Esophagus squamous epithelium (tissue), 5 donors: ENCODE measurements around the gene HYPK. TPM values are rescaled to one million over a fixed set of nuclear protein-coding genes. Genes with fewer than 3 reads are reported as not detected.

ENCODE experiments used
- DNase-seq: peaks from one replicate; lab custom pipeline; 2025; lab: John Stamatoyannopoulos, UW
- H3K27ac ChIP-seq, 4 donors: fragments of 200-600 bp; sonication (generic); one replicate each; pipeline ENCODE4 v1.5.1; 2016 to 2019; ENCODE audit warnings: mild to moderate bottlenecking in 1 of 4
- H3K27me3 ChIP-seq, 4 donors: fragments of 200-600 bp; sonication (generic); 1 replicate in 3 of 4; 2 replicates in 1 of 4; pipeline versions ENCODE4 v1.5.1 to v1.6.0; 2017 to 2021; ENCODE audit warnings: antibody characterized with exemption in 1 of 4
- H3K36me3 ChIP-seq, 3 donors: fragments of 200-600 bp; sonication (generic); one replicate each; pipeline ENCODE4 v1.5.1; 2016 to 2019
- H3K4me1 ChIP-seq, 3 donors: fragments of 200-600 bp; sonication (generic); one replicate each; pipeline ENCODE4 v1.5.1; 2017 to 2019
- H3K4me3 ChIP-seq, 4 donors: fragments of 200-600 bp; sonication (generic); 1 replicate in 3 of 4; 2 replicates in 1 of 4; pipeline ENCODE4 v1.5.1; 2016 to 2019; ENCODE audit warnings: mild to moderate bottlenecking in 2 of 4, moderate library complexity in 1 of 4
- H3K9me3 ChIP-seq, 3 donors: fragments of 200-600 bp; sonication (generic); one replicate each; pipeline ENCODE4 v1.5.1; 2016 to 2019
- POLR2A ChIP-seq, 4 donors: fragments of 450-650 bp; IDR thresholded peaks; one replicate each; pipeline ENCODE4 v1.6.1; 2017; ENCODE audit warnings: antibody characterized with exemption in 4 of 4, mild to moderate bottlenecking in 4 of 4, moderate library complexity in 3 of 4
- WGBS, 2 donors: methylation state at CpG; one replicate each; pipeline ENCODE4 v1.1.5; 2018; 5-methylcytosine and 5-hydroxymethylcytosine counted together
- intact Hi-C: fragments of 100-400 bp; cut with DNase I; formaldehyde crosslinking; loops from one replicate; pipeline ENCODE4 v1.15.0; 2022
- total RNA-seq, 4 donors: library from RNA; depleted of rRNA; stranded (reverse); fragments of >200 nt; gene quantifications; one replicate each; pipeline ENCODE4 v1.1.0, GENCODE V29; 2016
- TF ChIP-seq, protein P1 (sequence below), 6 experiments: fragments of 450-650 bp in 4 of 6; fragments of 200-600 bp in 2 of 6; sonication (generic) in 2 of 6; IDR thresholded peaks; one replicate each; pipeline ENCODE4 v1.5.1; 2016 to 2019; ENCODE audit warnings: antibody characterized with exemption in 6 of 6, mild to moderate bottlenecking in 4 of 6, moderate library complexity in 4 of 6
- donor health status: DM: yes; HTN: yes; CAD: no.

HYPK gene, protein sequence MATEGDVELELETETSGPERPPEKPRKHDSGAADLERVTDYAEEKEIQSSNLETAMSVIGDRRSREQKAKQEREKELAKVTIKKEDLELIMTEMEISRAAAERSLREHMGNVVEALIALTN
- 1 to 10 TPM; 2.0 to 9.3 (median 5.8) TPM for total RNA-seq

DNA sequence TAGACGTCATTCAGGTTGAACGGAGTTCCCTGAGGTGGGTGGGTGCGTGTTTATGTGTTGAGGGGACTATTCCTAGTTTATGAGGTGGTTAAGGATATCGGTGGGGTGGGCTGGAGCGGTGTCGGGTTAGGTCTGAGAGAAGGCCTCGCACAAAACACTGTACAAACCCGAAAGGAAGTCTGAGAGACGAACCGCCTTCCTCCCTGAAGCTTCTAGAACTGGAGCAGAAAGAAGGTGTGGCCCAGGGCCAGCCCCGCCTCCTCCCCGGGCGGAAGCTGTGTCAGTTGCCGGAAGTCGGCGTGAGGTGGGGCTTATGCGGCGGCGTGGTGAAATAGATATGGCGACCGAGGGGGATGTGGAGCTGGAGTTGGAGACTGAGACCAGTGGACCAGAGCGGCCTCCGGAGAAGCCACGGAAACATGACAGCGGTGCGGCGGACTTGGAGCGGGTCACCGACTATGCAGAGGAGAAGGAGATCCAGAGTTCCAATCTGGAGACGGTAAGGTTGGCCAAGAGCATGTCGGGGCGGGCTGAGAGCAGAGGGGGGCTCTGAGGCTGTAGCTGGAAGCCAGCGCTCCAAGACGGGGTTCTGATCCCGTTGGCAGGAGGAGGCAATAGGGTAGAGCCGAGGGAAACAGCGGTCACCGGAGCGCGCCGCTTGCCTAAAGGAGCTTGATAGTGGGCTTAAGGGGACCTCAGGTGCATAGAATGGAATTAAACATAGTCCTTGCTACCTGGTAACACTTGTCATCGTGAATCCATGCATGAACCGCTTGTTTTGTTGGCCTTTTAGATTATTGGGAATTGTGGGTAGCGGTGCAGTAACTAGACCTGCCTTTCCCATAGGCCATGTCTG, at the start of gene HYPK:
HYPK (plus strand) TSS at position 314 of the 856 bp plus-strand sequence; CDS start at position 338, 24 bp downstream.
- peak; percentile 74 for DNase-seq
- Histone ChIP-seq H3K4me1 (peaks cover 23 to 62% (median 25%) of the 10 kb centered on the region in 3 donors), H3K27me3 (no peaks in the 10 kb centered on the region), H3K9me3 (no peaks in the 10 kb centered on the region), H3K36me3 (peaks cover 12 to 79% (median 16%) of the 10 kb centered on the region in 3 donors), H3K4me3 (peak within 1 kb of the TSS; percentile 79 to 86 (median 82)), H3K27ac (peak within 1 kb of the TSS; percentile 89 to 94 (median 94))
- intact Hi-C loops = no loop called here
- 2 to 4% methylated on average over 40 to 44 of the region's 44 CpGs for WGBS, 2 donors
- peak in 3 of 4 donors; percentile 35 to 75 (median 68) for TF ChIP-seq POLR2A (IDR thresholded peaks at IDR 0.05)
- TF ChIP-seq, protein P1, sequence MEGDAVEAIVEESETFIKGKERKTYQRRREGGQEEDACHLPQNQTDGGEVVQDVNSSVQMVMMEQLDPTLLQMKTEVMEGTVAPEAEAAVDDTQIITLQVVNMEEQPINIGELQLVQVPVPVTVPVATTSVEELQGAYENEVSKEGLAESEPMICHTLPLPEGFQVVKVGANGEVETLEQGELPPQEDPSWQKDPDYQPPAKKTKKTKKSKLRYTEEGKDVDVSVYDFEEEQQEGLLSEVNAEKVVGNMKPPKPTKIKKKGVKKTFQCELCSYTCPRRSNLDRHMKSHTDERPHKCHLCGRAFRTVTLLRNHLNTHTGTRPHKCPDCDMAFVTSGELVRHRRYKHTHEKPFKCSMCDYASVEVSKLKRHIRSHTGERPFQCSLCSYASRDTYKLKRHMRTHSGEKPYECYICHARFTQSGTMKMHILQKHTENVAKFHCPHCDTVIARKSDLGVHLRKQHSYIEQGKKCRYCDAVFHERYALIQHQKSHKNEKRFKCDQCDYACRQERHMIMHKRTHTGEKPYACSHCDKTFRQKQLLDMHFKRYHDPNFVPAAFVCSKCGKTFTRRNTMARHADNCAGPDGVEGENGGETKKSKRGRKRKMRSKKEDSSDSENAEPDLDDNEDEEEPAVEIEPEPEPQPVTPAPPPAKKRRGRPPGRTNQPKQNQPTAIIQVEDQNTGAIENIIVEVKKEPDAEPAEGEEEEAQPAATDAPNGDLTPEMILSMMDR (IDR thresholded peaks at IDR 0.05) = no peak

DNA sequence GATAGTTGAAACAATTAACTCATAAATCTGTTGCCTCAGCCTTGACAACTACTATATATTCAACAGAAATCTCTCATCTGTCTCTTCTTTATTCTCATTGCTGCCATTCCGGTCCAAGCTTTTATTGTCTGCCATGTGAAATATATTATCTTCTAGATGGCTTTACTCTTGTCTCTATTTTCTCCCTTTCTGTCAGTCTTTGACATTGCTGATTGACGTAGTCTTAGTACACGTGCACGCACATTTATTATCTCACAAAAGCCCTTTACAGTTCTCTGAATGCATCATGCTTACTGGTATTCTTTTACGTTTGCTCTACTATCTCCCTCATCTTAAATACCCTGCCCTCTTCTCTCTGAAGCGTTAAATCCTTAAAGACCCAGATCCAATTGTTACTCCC, 48.5 kb upstream of the HYPK start:
- Histone ChIP-seq H3K4me3 (no peak overlapping the region), H3K4me1 (peaks cover 28 to 54% (median 30%) of the 10 kb centered on the region in 3 donors), H3K36me3 (peaks cover 4 to 57% (median 10%) of the 10 kb centered on the region in 3 donors), H3K27me3 (no peaks in the 10 kb centered on the region), H3K9me3 (no peaks in the 10 kb centered on the region), H3K27ac (no peak overlapping the region)
- TF ChIP-seq POLR2A (IDR thresholded peaks at IDR 0.05) = no peak
- TF ChIP-seq, protein P1 (IDR thresholded peaks at IDR 0.05) = no peak
- no peak for DNase-seq
- WGBS, 2 donors = 85 to 90% methylated on average over 6 of the region's 6 CpGs
- intact Hi-C loops = no loop called here

DNA sequence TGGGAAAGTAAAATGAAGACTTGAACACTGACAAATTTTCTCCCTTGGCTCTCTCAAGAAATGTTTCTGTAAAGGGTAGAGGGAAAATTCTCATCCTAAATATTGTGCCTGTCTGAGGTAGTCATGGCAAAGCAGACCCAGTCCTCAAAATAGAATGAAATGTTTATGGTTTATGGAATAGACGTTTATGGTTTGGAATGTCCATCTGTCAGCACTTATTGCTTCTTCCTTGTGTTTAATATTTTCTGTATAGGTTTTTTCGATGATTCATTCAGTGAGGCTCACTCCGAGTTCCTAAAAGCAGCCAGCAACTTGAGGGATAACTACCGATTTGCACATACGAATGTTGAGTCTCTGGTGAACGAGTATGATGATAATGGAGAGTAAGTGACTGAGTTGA, 37.6 kb upstream of the HYPK start:
- no peak overlapping the region for H3K4me3 ChIP-seq
- TF ChIP-seq POLR2A (IDR thresholded peaks at IDR 0.05) = no peak
- TF ChIP-seq, protein P1 (IDR thresholded peaks at IDR 0.05) = no peak
- no peaks in the 10 kb centered on the region for H3K4me1 ChIP-seq
- intact Hi-C loops = no loop called here
- no peak for DNase-seq
- H3K27me3 ChIP-seq = no peaks in the 10 kb centered on the region
- peaks cover 12 to 100% (median 34%) of the 10 kb centered on the region in 3 donors for H3K36me3 ChIP-seq
- no peaks in the 10 kb centered on the region for H3K9me3 ChIP-seq
- 55 to 62% methylated on average over 6 of the region's 6 CpGs for WGBS, 2 donors
- no peak overlapping the region for H3K27ac ChIP-seq

DNA sequence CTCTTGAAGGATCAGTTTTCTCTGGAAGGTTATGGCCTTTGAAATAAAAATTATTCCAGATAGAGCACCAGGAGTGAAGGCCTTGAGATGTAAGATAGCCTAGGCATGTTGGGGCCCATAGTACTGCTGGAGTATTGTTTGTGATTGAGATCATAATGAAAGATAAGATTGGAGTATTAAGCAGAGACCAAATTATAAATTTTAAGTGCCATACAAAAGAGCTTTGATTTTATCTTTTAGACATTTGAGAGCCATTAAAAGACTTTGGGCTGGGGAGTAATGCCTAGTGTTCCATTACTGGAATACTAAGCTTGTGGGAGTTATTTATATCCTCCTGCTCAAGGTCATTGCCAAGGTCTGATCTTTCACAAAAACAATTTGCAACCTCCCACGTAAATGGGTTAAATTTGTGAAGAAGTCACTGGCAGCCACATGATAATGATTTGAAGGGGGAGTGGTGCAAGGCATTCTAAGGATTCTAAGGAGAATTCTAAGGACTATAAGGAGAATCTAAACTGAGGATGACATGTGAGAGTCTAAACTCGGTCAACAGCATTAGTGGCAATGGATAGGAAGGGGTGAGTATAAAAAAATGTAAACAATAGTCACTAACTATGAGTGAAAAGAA, 36.5 kb upstream of the HYPK start:
- Histone ChIP-seq H3K9me3 (no peaks in the 10 kb centered on the region), H3K36me3 (peaks cover 12 to 100% (median 42%) of the 10 kb centered on the region in 3 donors), H3K27ac (no peak overlapping the region), H3K4me1 (no peaks in the 10 kb centered on the region), H3K27me3 (no peaks in the 10 kb centered on the region), H3K4me3 (no peak overlapping the region)
- 53 to 71% methylated on average over 2 of the region's 2 CpGs for WGBS, 2 donors
- no peak for DNase-seq
- intact Hi-C loops = no loop called here
- TF ChIP-seq, protein P1 (IDR thresholded peaks at IDR 0.05) = no peak
- no peak for TF ChIP-seq POLR2A (IDR thresholded peaks at IDR 0.05)
